Lung (tissue), 12 donors: ENCODE data around the gene BMP10. TPM values are rescaled to one million over a fixed set of nuclear protein-coding genes. Genes with fewer than 3 reads are reported as not detected.

ENCODE experiments used
- ATAC-seq: fragments of 200-7000 bp; cut with Tn5 transposase; one replicate; pipeline ENCODE4 v1.9.1; 2020; ENCODE audit warnings: moderate number of reproducible peaks; ENCODE audit not compliant: insufficient read depth, low FRiP score
- DNase-seq, 3 donors: peaks; one replicate each; pipeline ENCODE4 v3.0.0-alpha.2; 2013 to 2017
- H3K27ac ChIP-seq, 2 donors: one replicate each; pipeline ENCODE4 v1.5.1; 2013; ENCODE audit warnings: mild to moderate bottlenecking in 2 of 2, moderate library complexity in 2 of 2, control low read depth in 1 of 2, inconsistent platforms in 1 of 2, low read depth in 1 of 2, low read length in 1 of 2
- H3K27me3 ChIP-seq, 3 donors: one replicate each; pipeline ENCODE4 v1.5.1; 2013; ENCODE audit warnings: low read length in 2 of 3; ENCODE audit not compliant: control insufficient read depth in 3 of 3, insufficient read depth in 3 of 3
- H3K36me3 ChIP-seq, 4 donors: one replicate each; pipeline ENCODE4 v1.5.1; 2013; ENCODE audit warnings: low read length in 4 of 4, mild to moderate bottlenecking in 1 of 4, moderate library complexity in 1 of 4; ENCODE audit not compliant: control insufficient read depth in 4 of 4, insufficient read depth in 4 of 4
- H3K4me1 ChIP-seq, 5 donors: one replicate each; pipeline ENCODE4 v1.5.1; 2013; ENCODE audit warnings: low read length in 5 of 5, mild to moderate bottlenecking in 2 of 5, moderate library complexity in 1 of 5; ENCODE audit not compliant: control insufficient read depth in 5 of 5, insufficient read depth in 5 of 5
- H3K4me3 ChIP-seq: one replicate; pipeline ENCODE4 v1.5.1; 2013; ENCODE audit warnings: mild to moderate bottlenecking, control low read depth, moderate library complexity
- H3K9ac ChIP-seq, 2 donors: one replicate each; pipeline ENCODE4 v1.5.1; 2013; ENCODE audit warnings: low read length in 2 of 2, control low read depth in 1 of 2; ENCODE audit not compliant: insufficient read depth in 1 of 2
- H3K9me3 ChIP-seq, 4 donors: one replicate each; pipeline ENCODE4 v1.5.1; 2013; ENCODE audit warnings: low read length in 3 of 4, mild to moderate bottlenecking in 1 of 4, moderate library complexity in 1 of 4; ENCODE audit not compliant: control insufficient read depth in 4 of 4, insufficient read depth in 3 of 4
- CTCF ChIP-seq: IDR thresholded peaks from 2 replicates; pipeline ENCODE4 v1.5.1; 2012; ENCODE audit warnings: mild to moderate bottlenecking; ENCODE audit errors: control extremely low read depth, extremely low read depth
- WGBS, 2 donors: extraction: QIAGEN DNeasy Blood & Tissue Kit; methylation state at CpG; one replicate each; pipeline ENCODE4 v1.1.7; 2013; 5-methylcytosine and 5-hydroxymethylcytosine counted together
- polyA plus RNA-seq, 2 donors: library from polyadenylated mRNA; stranded (reverse); fragments of 200-250 nt; gene quantifications; one replicate each; pipeline ENCODE4 v1.2.1, GENCODE V29; 2013
- total RNA-seq, 2 donors: library from RNA; depleted of rRNA in 1 of 2; stranded (reverse); fragments of >200 nt in 1 of 2; gene quantifications; one replicate each; pipeline ENCODE4 v1.2.1, GENCODE V29; 2014 to 2021
- donor health status: control.
- donor health status: control.
- donor health status: Bipolar disorder and iron deficiency.
- donor health status: healthy.
- donor health status: DM: yes; HTN: yes; CAD: no.

BMP10 gene
- total and polyA plus RNA-seq, 4 donors = 0.31 TPM; not detected in 3

GRCh38 chr2:68860111-68860510, 11.1 kb downstream of the BMP10 start:
- no peak overlapping the region for H3K9ac ChIP-seq
- no peak overlapping the region for H3K4me3 ChIP-seq
- WGBS, 2 donors = 85 to 88% methylated on average over 3 of the region's 3 CpGs
- H3K27me3 ChIP-seq = no peaks in the 10 kb centered on the region
- no peaks in the 10 kb centered on the region for H3K9me3 ChIP-seq
- TF ChIP-seq CTCF = no peak
- ATAC-seq = no peak
- no peaks in the 10 kb centered on the region for H3K36me3 ChIP-seq
- H3K4me1 ChIP-seq = peaks cover 0 to 7% (median 0%) of the 10 kb centered on the region in 5 donors
- no peak for DNase-seq
- H3K27ac ChIP-seq = no peak overlapping the region

GRCh38 chr2:68857855-68858456, 13.2 kb downstream of the BMP10 start:
- TF ChIP-seq CTCF = no peak
- ATAC-seq (no peak), DNase-seq (no peak)
- no peak overlapping the region for H3K27ac ChIP-seq
- no peak overlapping the region for H3K9ac ChIP-seq
- H3K9me3 ChIP-seq = no peaks in the 10 kb centered on the region
- H3K27me3 ChIP-seq = no peaks in the 10 kb centered on the region
- no peak overlapping the region for H3K4me3 ChIP-seq
- WGBS, 2 donors = 39 to 55% methylated on average over 4 of the region's 4 CpGs
- H3K36me3 ChIP-seq = no peaks in the 10 kb centered on the region
- peaks cover 0 to 13% (median 0%) of the 10 kb centered on the region in 5 donors for H3K4me1 ChIP-seq

GRCh38 chr2:68857202-68857845, 13.9 kb downstream of the BMP10 start:
- Histone ChIP-seq H3K4me1 (peaks cover 0 to 13% (median 0%) of the 10 kb centered on the region in 5 donors), H3K9me3 (no peaks in the 10 kb centered on the region), H3K27ac (no peak overlapping the region), H3K36me3 (no peaks in the 10 kb centered on the region), H3K9ac (no peak overlapping the region), H3K4me3 (no peak overlapping the region), H3K27me3 (no peaks in the 10 kb centered on the region)
- no peak for TF ChIP-seq CTCF
- WGBS, 2 donors = 75 to 79% methylated on average over 3 of the region's 3 CpGs
- DNase-seq (no peak), ATAC-seq (no peak)
